Fibroblast of skin of right biceps (primary cell): Measurements from ENCODE around the gene ASB18.

Experiments used
- DNase-seq: peaks from one replicate; pipeline ENCODE4 v3.0.0-alpha.2; 2013

The ASB18 gene

GRCh38 chr2:236172255-236173035 is 91.8 kb downstream of the ASB18 start:
- no peak for DNase-seq

- DNase-seq = no peak
Measured at GRCh38 chr2:236171680-236172254, 92.4 kb downstream of the ASB18 start.

GRCh38 chr2:236171181-236171679 is 93.0 kb downstream of the ASB18 start:
- no peak for DNase-seq

GRCh38 chr2:236170590-236171165 is 93.5 kb downstream of the ASB18 start:
- DNase-seq = no peak

GRCh38 chr2:236169741-236170589 is 94.2 kb downstream of the ASB18 start:
- no peak for DNase-seq

- DNase-seq = no peak
Measured at GRCh38 chr2:236169151-236169721, 95.0 kb downstream of the ASB18 start.

GRCh38 chr2:236168110-236169080 is 95.8 kb downstream of the ASB18 start, which contains the start of gene GBX2:
Gene GBX2 (minus strand): TSS chr2:236168386. CDS start chr2:236167971, 415 bp downstream.
- DNase-seq = peak; percentile 74

- DNase-seq = peak; percentile 41
Measured at GRCh38 chr2:236167297-236168109, 96.7 kb downstream of the ASB18 start.

- no peak for DNase-seq
Measured at GRCh38 chr2:236166796-236167296, 97.4 kb downstream of the ASB18 start.

- no peak for DNase-seq
Measured at GRCh38 chr2:236165842-236166795, 98.1 kb downstream of the ASB18 start.

- DNase-seq = no peak
Measured at GRCh38 chr2:236164925-236165841, 99.0 kb downstream of the ASB18 start.

GRCh38 chr2:236164201-236164924 is 99.8 kb downstream of the ASB18 start:
- no peak for DNase-seq

- no peak for DNase-seq
Measured at GRCh38 chr2:236163471-236164200, 100.6 kb downstream of the ASB18 start.

GRCh38 chr2:236162882-236163470 is 101.2 kb downstream of the ASB18 start:
- no peak for DNase-seq

- DNase-seq = no peak
Measured at GRCh38 chr2:236162031-236162845, 102.0 kb downstream of the ASB18 start.
